Measurements from ENCODE around the gene STXBP4.

Gene STXBP4

GRCh38 chr17:55167024-55167725 lies 198.6 kb downstream of the STXBP4 start:
- Mint-ChIP-seq H3K27ac (no peak overlapping the region), H3K36me3 (ENCODE audit: low read depth) (no peaks in the 10 kb centered on the region), H3K4me3 (no peak overlapping the region), H3K27me3 (no peaks in the 10 kb centered on the region), H3K9me3 (no peaks in the 10 kb centered on the region), H3K4me1 (ENCODE audit: low read depth) (no peaks in the 10 kb centered on the region)
- intact Hi-C loops (cut with micrococcal nuclease), result no loop called here

GRCh38 chr17:55168958-55169687 lies 200.6 kb downstream of the STXBP4 start:
- H3K27ac Mint-ChIP-seq, result no peak overlapping the region
- intact Hi-C loops (cut with micrococcal nuclease), result no loop called here
- peaks cover 3% of the 10 kb centered on the region for H3K9me3 Mint-ChIP-seq
- no peak overlapping the region for H3K4me3 Mint-ChIP-seq
- H3K4me1 Mint-ChIP-seq (ENCODE audit: low read depth), result no peaks in the 10 kb centered on the region
- H3K36me3 Mint-ChIP-seq (ENCODE audit: low read depth), result no peaks in the 10 kb centered on the region
- no peaks in the 10 kb centered on the region for H3K27me3 Mint-ChIP-seq

GRCh38 chr17:55171634-55172328 lies 203.2 kb downstream of the STXBP4 start:
- no peak overlapping the region for H3K4me3 Mint-ChIP-seq
- H3K9me3 Mint-ChIP-seq, result peaks cover 8% of the 10 kb centered on the region
- H3K27me3 Mint-ChIP-seq, result no peaks in the 10 kb centered on the region
- no peaks in the 10 kb centered on the region for H3K36me3 Mint-ChIP-seq (ENCODE audit: low read depth)
- no peak overlapping the region for H3K27ac Mint-ChIP-seq
- peaks cover 6% of the 10 kb centered on the region for H3K4me1 Mint-ChIP-seq (ENCODE audit: low read depth)
- intact Hi-C loops (cut with micrococcal nuclease), result no loop called here

- Mint-ChIP-seq H3K36me3 (ENCODE audit: low read depth) (no peaks in the 10 kb centered on the region), H3K4me1 (ENCODE audit: low read depth) (peaks cover 6% of the 10 kb centered on the region), H3K27me3 (no peaks in the 10 kb centered on the region), H3K4me3 (no peak overlapping the region), H3K9me3 (peaks cover 8% of the 10 kb centered on the region), H3K27ac (no peak overlapping the region)
- intact Hi-C loops (cut with micrococcal nuclease), result no loop called here
These were observed 204.0 kb downstream of the STXBP4 start for GRCh38 chr17:55172612-55173011.

- H3K4me1 Mint-ChIP-seq (ENCODE audit: low read depth), result peaks cover 6% of the 10 kb centered on the region
- H3K27ac Mint-ChIP-seq, result no peak overlapping the region
- intact Hi-C loops (cut with micrococcal nuclease), result no loop called here
- no peak overlapping the region for H3K4me3 Mint-ChIP-seq
- peaks cover 8% of the 10 kb centered on the region for H3K9me3 Mint-ChIP-seq
- no peaks in the 10 kb centered on the region for H3K36me3 Mint-ChIP-seq (ENCODE audit: low read depth)
- no peaks in the 10 kb centered on the region for H3K27me3 Mint-ChIP-seq
These were observed 205.6 kb downstream of the STXBP4 start for GRCh38 chr17:55174133-55174532.

GRCh38 chr17:55175788-55176427 lies 207.3 kb downstream of the STXBP4 start:
- peaks cover 8% of the 10 kb centered on the region for H3K9me3 Mint-ChIP-seq
- H3K36me3 Mint-ChIP-seq (ENCODE audit: low read depth), result no peaks in the 10 kb centered on the region
- peaks cover 6% of the 10 kb centered on the region for H3K4me1 Mint-ChIP-seq (ENCODE audit: low read depth)
- no peak overlapping the region for H3K27ac Mint-ChIP-seq
- no peaks in the 10 kb centered on the region for H3K27me3 Mint-ChIP-seq
- no peak overlapping the region for H3K4me3 Mint-ChIP-seq
- intact Hi-C loops (cut with micrococcal nuclease), result no loop called here

- peaks cover 6% of the 10 kb centered on the region for H3K4me1 Mint-ChIP-seq (ENCODE audit: low read depth)
- no peak overlapping the region for H3K27ac Mint-ChIP-seq
These were observed 208.7 kb downstream of the STXBP4 start for GRCh38 chr17:55177159-55177854.

GRCh38 chr17:55177855-55178217 lies 209.3 kb downstream of the STXBP4 start:
- Mint-ChIP-seq H3K36me3 (ENCODE audit: low read depth) (no peaks in the 10 kb centered on the region), H3K27ac (no peak overlapping the region), H3K4me3 (no peak overlapping the region), H3K9me3 (peaks cover 20% of the 10 kb centered on the region), H3K27me3 (no peaks in the 10 kb centered on the region), H3K4me1 (ENCODE audit: low read depth) (peaks cover 6% of the 10 kb centered on the region)
- intact Hi-C loops (cut with micrococcal nuclease), result no loop called here

More at GRCh38 chr17:55177159-55177854, 208.7 kb downstream of the STXBP4 start:
- Mint-ChIP-seq H3K4me3 (no peak overlapping the region), H3K9me3 (peaks cover 15% of the 10 kb centered on the region), H3K36me3 (ENCODE audit: low read depth) (no peaks in the 10 kb centered on the region), H3K27me3 (no peaks in the 10 kb centered on the region)
- intact Hi-C loops (cut with micrococcal nuclease), result no loop called here

GRCh38 chr17:55186937-55187770 lies 218.6 kb downstream of the STXBP4 start:
- intact Hi-C loops (cut with micrococcal nuclease), result no loop called here
- peaks cover 7% of the 10 kb centered on the region for H3K9me3 Mint-ChIP-seq
- H3K27ac Mint-ChIP-seq, result no peak overlapping the region

GRCh38 chr17:55190748-55191147 lies 222.2 kb downstream of the STXBP4 start:
- no peak overlapping the region for H3K27ac Mint-ChIP-seq
- no peaks in the 10 kb centered on the region for H3K27me3 Mint-ChIP-seq
- no peaks in the 10 kb centered on the region for H3K9me3 Mint-ChIP-seq
- no peak overlapping the region for H3K4me3 Mint-ChIP-seq
- no peaks in the 10 kb centered on the region for H3K36me3 Mint-ChIP-seq (ENCODE audit: low read depth)
- intact Hi-C loops (cut with micrococcal nuclease), result no loop called here
- no peaks in the 10 kb centered on the region for H3K4me1 Mint-ChIP-seq (ENCODE audit: low read depth)

More at GRCh38 chr17:55186937-55187770, 218.6 kb downstream of the STXBP4 start:
- Mint-ChIP-seq H3K4me1 (ENCODE audit: low read depth) (no peaks in the 10 kb centered on the region), H3K27me3 (no peaks in the 10 kb centered on the region), H3K36me3 (ENCODE audit: low read depth) (no peaks in the 10 kb centered on the region), H3K4me3 (no peak overlapping the region)

GRCh38 chr17:55198690-55199370 lies 230.3 kb downstream of the STXBP4 start:
- Mint-ChIP-seq H3K36me3 (ENCODE audit: low read depth) (no peaks in the 10 kb centered on the region), H3K9me3 (no peaks in the 10 kb centered on the region), H3K27me3 (no peaks in the 10 kb centered on the region), H3K4me1 (ENCODE audit: low read depth) (no peaks in the 10 kb centered on the region), H3K27ac (no peak overlapping the region), H3K4me3 (no peak overlapping the region)
- intact Hi-C loops (cut with micrococcal nuclease), result no loop called here

- Mint-ChIP-seq H3K4me3 (no peak overlapping the region), H3K27me3 (no peaks in the 10 kb centered on the region), H3K9me3 (no peaks in the 10 kb centered on the region), H3K27ac (no peak overlapping the region), H3K4me1 (ENCODE audit: low read depth) (no peaks in the 10 kb centered on the region), H3K36me3 (ENCODE audit: low read depth) (no peaks in the 10 kb centered on the region)
- intact Hi-C loops (cut with micrococcal nuclease), result no loop called here
These were observed 232.3 kb downstream of the STXBP4 start for GRCh38 chr17:55200904-55201303.
